PC-9 (cell line): ENCODE data around the gene PRIM2.
"Not testable (repeated sequence)": the region's sequence is repeated elsewhere in the genome, so short reads cannot be mapped to it uniquely, and the experiment has no call there.

ENCODE experiments used
- CTCF ChIP-seq: fragments of 200-600 bp; sonication (generic); conservative IDR thresholded peaks from 2 replicates; pipeline ENCODE4 v1.6.1; 2017; ENCODE audit warnings: mixed run types, antibody characterized with exemption, mild to moderate bottlenecking, moderate library complexity
- EZH2 ChIP-seq: fragments of 200-600 bp; sonication (generic); IDR thresholded peaks from 2 replicates; pipeline ENCODE4 v1.8.0; 2017; ENCODE audit warnings: antibody characterized with exemption, low read depth

GRCh38 chr6:57559170-57559569 is 241.7 kb downstream of the PRIM2 start:
- not testable (repeated sequence) for TF ChIP-seq CTCF, EZH2
